Peyer's patch (tissue), 4 donors: Measurements from ENCODE around the gene RRP1B.

Experiments
- CTCF ChIP-seq, 6 experiments: fragments of 450-650 bp in 4 of 6; fragments of 200-600 bp in 2 of 6; sonication (generic) in 1 of 6; IDR thresholded peaks; one replicate each; pipeline ENCODE4 v1.5.1; 2017 to 2019; ENCODE audit warnings: antibody characterized with exemption in 6 of 6, mild to moderate bottlenecking in 3 of 6, moderate library complexity in 1 of 6
- POLR2A ChIP-seq, 2 donors: fragments of 450-650 bp; IDR thresholded peaks; one replicate each; pipeline ENCODE4 v1.5.1; 2017; ENCODE audit warnings: antibody characterized with exemption in 2 of 2, mild to moderate bottlenecking in 2 of 2, moderate library complexity in 2 of 2

- no peak for TF ChIP-seq CTCF (IDR thresholded peaks at IDR 0.05)
- no peak for TF ChIP-seq POLR2A (IDR thresholded peaks at IDR 0.05)
These were observed 27.6 kb downstream of the RRP1B start for GRCh38 chr21:43686811-43687565.
